ENCODE results near the gene IGBP1.
"Not testable (repeated sequence)": the region's sequence is repeated elsewhere in the genome, so short reads cannot be mapped to it uniquely, and the experiment has no call there.

Gene IGBP1

DNA sequence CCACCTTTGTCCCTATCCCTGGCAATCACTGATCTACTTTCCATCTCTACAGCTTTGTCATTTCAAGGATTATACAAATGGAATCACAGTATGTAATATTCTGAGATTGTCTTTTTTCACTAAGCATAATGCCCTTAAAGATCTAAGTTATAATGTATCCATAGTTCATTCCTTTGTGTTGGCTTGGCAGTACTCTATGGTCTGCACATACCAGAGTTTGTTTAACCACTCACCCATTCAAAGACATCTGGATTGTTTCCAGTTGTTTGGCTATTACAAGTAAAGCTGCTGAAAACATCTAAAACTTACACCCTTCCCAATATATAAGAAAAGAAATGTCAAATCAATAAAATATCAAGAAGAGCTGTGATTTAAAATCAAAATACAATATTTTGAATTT, 75.2 kb downstream of the IGBP1 start:
- Histone ChIP-seq H3K27me3 (replicated peaks; ENCODE audit: control insufficient read depth, insufficient read depth, low read length) (no peaks in the 10 kb centered on the region), H3K36me3 (ENCODE audit: control insufficient read depth, insufficient read depth, low read length) (no peaks in the 10 kb centered on the region), H3K4me3 (replicated peaks; ENCODE audit: low read depth, low read length) (no peak overlapping the region)
- no peak for DNase-seq (ENCODE audit: extremely low read depth, insufficient read length)
- TF ChIP-seq, protein P1, sequence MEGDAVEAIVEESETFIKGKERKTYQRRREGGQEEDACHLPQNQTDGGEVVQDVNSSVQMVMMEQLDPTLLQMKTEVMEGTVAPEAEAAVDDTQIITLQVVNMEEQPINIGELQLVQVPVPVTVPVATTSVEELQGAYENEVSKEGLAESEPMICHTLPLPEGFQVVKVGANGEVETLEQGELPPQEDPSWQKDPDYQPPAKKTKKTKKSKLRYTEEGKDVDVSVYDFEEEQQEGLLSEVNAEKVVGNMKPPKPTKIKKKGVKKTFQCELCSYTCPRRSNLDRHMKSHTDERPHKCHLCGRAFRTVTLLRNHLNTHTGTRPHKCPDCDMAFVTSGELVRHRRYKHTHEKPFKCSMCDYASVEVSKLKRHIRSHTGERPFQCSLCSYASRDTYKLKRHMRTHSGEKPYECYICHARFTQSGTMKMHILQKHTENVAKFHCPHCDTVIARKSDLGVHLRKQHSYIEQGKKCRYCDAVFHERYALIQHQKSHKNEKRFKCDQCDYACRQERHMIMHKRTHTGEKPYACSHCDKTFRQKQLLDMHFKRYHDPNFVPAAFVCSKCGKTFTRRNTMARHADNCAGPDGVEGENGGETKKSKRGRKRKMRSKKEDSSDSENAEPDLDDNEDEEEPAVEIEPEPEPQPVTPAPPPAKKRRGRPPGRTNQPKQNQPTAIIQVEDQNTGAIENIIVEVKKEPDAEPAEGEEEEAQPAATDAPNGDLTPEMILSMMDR (IDR thresholded peaks at IDR 0.05; ENCODE audit: insufficient read depth, low read length, poor library complexity, severe bottlenecking): no peak

DNA sequence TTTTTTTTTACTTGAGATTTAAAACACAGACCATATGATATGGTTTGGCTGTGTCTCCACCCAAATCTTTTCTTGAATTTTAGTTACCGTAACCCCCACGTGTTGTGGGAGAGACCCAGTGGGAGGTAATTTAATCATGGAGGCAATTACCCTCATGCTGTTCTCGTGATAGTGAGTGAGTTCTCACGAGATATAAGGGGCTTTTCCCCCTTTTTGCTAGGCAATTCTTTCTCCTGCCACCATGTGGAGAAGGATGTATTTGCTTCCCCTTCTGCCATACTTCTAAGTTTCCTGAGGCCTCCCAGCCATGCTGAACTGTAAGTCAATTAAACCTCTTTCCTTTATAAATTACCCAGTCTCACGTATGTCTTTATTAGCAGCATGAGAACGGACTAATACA, 76.3 kb downstream of the IGBP1 start:
- H3K36me3 ChIP-seq (ENCODE audit: control insufficient read depth, insufficient read depth, low read length); DNase-seq (ENCODE audit: extremely low read depth, insufficient read length); H3K27me3 ChIP-seq (replicated peaks; ENCODE audit: control insufficient read depth, insufficient read depth, low read length); H3K4me3 ChIP-seq (replicated peaks; ENCODE audit: low read depth, low read length): not testable (repeated sequence)
